DND-41 (cell line): ENCODE results near the gene XKR8.
A peak's percentile ranks its signal among the peaks of the same experiment; 100 is the strongest.

Experiments used
- ATAC-seq: fragments of 200-7000 bp; cut with Tn5 transposase; 3 replicates; pipeline ENCODE4 v1.9.1; 2021; ENCODE audit warnings: low read depth; ENCODE audit not compliant: insufficient read depth
- DNase-seq: peaks from one replicate; pipeline ENCODE4 v3.0.0-alpha.2; 2020
- H2AFZ ChIP-seq: 2 replicates; pipeline ENCODE4 v1.6.0; 2012; ENCODE audit warnings: low read depth, low read length
- H3K27ac ChIP-seq: 2 replicates; pipeline ENCODE4 v1.5.1; 2012; ENCODE audit warnings: low read length, inconsistent platforms
- H3K27me3 ChIP-seq: fragments of 200-600 bp; sonication (generic); 2 replicates; pipeline ENCODE4 v1.6.0; 2012; ENCODE audit warnings: low read length, mild to moderate bottlenecking, inconsistent platforms; ENCODE audit not compliant: insufficient read depth, poor library complexity
- H3K36me3 ChIP-seq: 2 replicates; pipeline ENCODE4 v1.5.1; 2012; ENCODE audit warnings: low read length, inconsistent platforms; ENCODE audit not compliant: insufficient read depth
- H3K4me1 ChIP-seq: 2 replicates; pipeline ENCODE4 v1.5.1; 2012; ENCODE audit warnings: mild to moderate bottlenecking, low read length; ENCODE audit not compliant: insufficient read depth
- H3K4me2 ChIP-seq: 2 replicates; pipeline ENCODE4 v1.6.0; 2012; ENCODE audit warnings: mild to moderate bottlenecking, moderate library complexity, low read length, inconsistent platforms; ENCODE audit not compliant: insufficient read depth
- H3K4me3 ChIP-seq, 2 experiments: fragments of 200-600 bp in 1 of 2; shearing (Covaris generic) in 1 of 2; 2 replicates each; pipeline ENCODE4 v1.5.1; 2012 to 2016; ENCODE audit warnings: inconsistent platforms in 2 of 2, low read length in 2 of 2, mild to moderate bottlenecking in 2 of 2, low read depth in 1 of 2, moderate library complexity in 1 of 2
- H3K79me2 ChIP-seq: 2 replicates; pipeline ENCODE4 v1.6.0; 2012; ENCODE audit warnings: low read length, inconsistent platforms; ENCODE audit not compliant: insufficient read depth
- H3K9ac ChIP-seq: 2 replicates; pipeline ENCODE4 v1.6.0; 2012; ENCODE audit warnings: low read depth, mild to moderate bottlenecking, inconsistent platforms, low read length, moderate library complexity
- H3K9me3 ChIP-seq: 2 replicates; pipeline ENCODE4 v1.5.1; 2012; ENCODE audit warnings: low read length, moderate library complexity, mild to moderate bottlenecking, inconsistent platforms; ENCODE audit not compliant: insufficient read depth, severe bottlenecking
- H4K20me1 ChIP-seq: 2 replicates; pipeline ENCODE4 v1.6.0; 2012; ENCODE audit warnings: low read length; ENCODE audit not compliant: insufficient read depth
- CTCF ChIP-seq: IDR thresholded peaks from 2 replicates; pipeline ENCODE4 v1.5.1; 2012; ENCODE audit warnings: borderline replicate concordance, low read length, moderate library complexity, mild to moderate bottlenecking; ENCODE audit not compliant: poor library complexity, severe bottlenecking; ENCODE audit errors: extremely low read depth
- EZH2 ChIP-seq: IDR thresholded peaks from 3 replicates; pipeline ENCODE4 v1.6.1; 2012; ENCODE audit warnings: borderline replicate concordance, low read depth, mild to moderate bottlenecking, moderate library complexity, low read length, inconsistent platforms; ENCODE audit not compliant: severe bottlenecking

XKR8 gene

GRCh38 chr1:27973771-27974416 lies 14.1 kb downstream of the XKR8 start:
- no peak for DNase-seq

GRCh38 chr1:27974417-27974781 lies 14.6 kb downstream of the XKR8 start:
- H3K4me1 ChIP-seq: no peaks in the 10 kb centered on the region
- no peak overlapping the region for H3K4me3 ChIP-seq
- peaks cover 27% of the 10 kb centered on the region for H3K36me3 ChIP-seq
- no peak for ATAC-seq
- H3K27ac ChIP-seq: no peak overlapping the region
- no peak for DNase-seq
- H3K79me2 ChIP-seq: no peaks in the 10 kb centered on the region
- no peaks in the 10 kb centered on the region for H4K20me1 ChIP-seq
- H3K27me3 ChIP-seq: no peaks in the 10 kb centered on the region
- no peak overlapping the region for H3K4me2 ChIP-seq
- H3K9me3 ChIP-seq: no peaks in the 10 kb centered on the region
- TF ChIP-seq CTCF: no peak
- no peak for TF ChIP-seq EZH2
- H2AFZ ChIP-seq: no peak overlapping the region
- no peak overlapping the region for H3K9ac ChIP-seq

More at GRCh38 chr1:27973771-27974416, 14.1 kb downstream of the XKR8 start:
- Histone ChIP-seq H3K9ac (no peak overlapping the region), H3K9me3 (no peaks in the 10 kb centered on the region), H3K27me3 (no peaks in the 10 kb centered on the region), H2AFZ (no peak overlapping the region), H3K27ac (no peak overlapping the region), H3K4me1 (no peaks in the 10 kb centered on the region), H3K4me3 (no peak overlapping the region), H3K36me3 (peaks cover 28% of the 10 kb centered on the region), H3K4me2 (no peak overlapping the region), H4K20me1 (no peaks in the 10 kb centered on the region), H3K79me2 (no peaks in the 10 kb centered on the region)
- no peak for ATAC-seq
- TF ChIP-seq CTCF (no peak), EZH2 (no peak)

GRCh38 chr1:27979151-27979858 lies 19.5 kb downstream of the XKR8 start:
- Histone ChIP-seq H3K79me2 (no peaks in the 10 kb centered on the region), H3K4me3 (no peak overlapping the region), H4K20me1 (no peaks in the 10 kb centered on the region), H3K27ac (no peak overlapping the region), H3K9me3 (no peaks in the 10 kb centered on the region), H2AFZ (no peak overlapping the region), H3K27me3 (no peaks in the 10 kb centered on the region), H3K4me1 (no peaks in the 10 kb centered on the region), H3K4me2 (no peak overlapping the region), H3K36me3 (peaks cover 13% of the 10 kb centered on the region; the same call in 1 of the 2 replicates), H3K9ac (no peak overlapping the region)
- DNase-seq: no peak
- peak; percentile 82 for ATAC-seq
- no peak for TF ChIP-seq EZH2
- TF ChIP-seq CTCF: peak; percentile 65
